Right renal pelvis (tissue), 4 donors: ENCODE results near the gene FASTKD1. TPM values are rescaled to one million over a fixed set of nuclear protein-coding genes. Genes with fewer than 3 reads are reported as not detected.

ENCODE experiments used
- DNase-seq, 4 donors: peaks; one replicate each; pipeline ENCODE4 v3.0.0-alpha.2; 2013; ENCODE audit warnings: low read depth in 4 of 4, low spot score in 3 of 4, missing footprints in 1 of 4
- polyA plus RNA-seq, 4 donors: library from polyadenylated mRNA; unstranded; fragments of 120-200 nt; gene quantifications; one replicate each; pipeline ENCODE4 v1.2.1, GENCODE V29; 2013; ENCODE audit not compliant: insufficient read length in 4 of 4

FASTKD1 gene
- polyA plus RNA-seq, 4 donors = 29.3 to 41.5 (median 32.9) TPM

- DNase-seq = no peak
These were observed 61.8 kb downstream of the FASTKD1 start for GRCh38 chr2:169511818-169512217.

- no peak for DNase-seq
These were observed 63.2 kb downstream of the FASTKD1 start for GRCh38 chr2:169510496-169510895.

- no peak for DNase-seq
These were observed 63.7 kb downstream of the FASTKD1 start for GRCh38 chr2:169509955-169510354.

- DNase-seq = no peak
These were observed 64.3 kb downstream of the FASTKD1 start, which contains the start of gene KLHL41 for GRCh38 chr2:169509298-169509885. KLHL41 (plus strand) TSS chr2:169509702; CDS start chr2:169509779, 77 bp downstream.

GRCh38 chr2:169507698-169508097, 66.0 kb downstream of the FASTKD1 start:
- DNase-seq = no peak

- no peak for DNase-seq
These were observed 69.0 kb downstream of the FASTKD1 start for GRCh38 chr2:169504651-169505050.

- no peak for DNase-seq
These were observed 78.2 kb downstream of the FASTKD1 start for GRCh38 chr2:169495310-169495928.

- no peak for DNase-seq
These were observed 80.3 kb downstream of the FASTKD1 start for GRCh38 chr2:169493360-169493759.

GRCh38 chr2:169491378-169491777, 82.3 kb downstream of the FASTKD1 start:
- DNase-seq = no peak

- no peak for DNase-seq
These were observed 82.8 kb downstream of the FASTKD1 start for GRCh38 chr2:169490834-169491233.

GRCh38 chr2:169486487-169486886, 87.2 kb downstream of the FASTKD1 start:
- DNase-seq = no peak

- DNase-seq = no peak
These were observed 88.0 kb downstream of the FASTKD1 start for GRCh38 chr2:169485650-169486138.

GRCh38 chr2:169480079-169480465, 93.6 kb downstream of the FASTKD1 start:
- DNase-seq = no peak

Other genes starting within 250 kb of the FASTKD1 start
- 100 to 1,000 TPM; 115 to 189 (median 139) TPM for gene LRP2, start 211.3 kb downstream of the FASTKD1 start, polyA plus RNA-seq
- gene BBS5, start 94.4 kb downstream of the FASTKD1 start, polyA plus RNA-seq = 10 to 100 TPM; 12.6 to 15.0 (median 13.1) TPM
- gene KLHL41, start 64.2 kb downstream of the FASTKD1 start, polyA plus RNA-seq = 1 to 10 TPM in 3 of 4 donors, under 1 TPM in 1; 0.88 to 1.2 (median 1.1) TPM
- 100 to 1,000 TPM in 1 of 4 donors, 10 to 100 TPM in 3; 86.7 to 104 (median 93.6) TPM for gene PPIG, start 10.5 kb upstream of the FASTKD1 start, polyA plus RNA-seq
- gene CFAP210, start 120.5 kb upstream of the FASTKD1 start, polyA plus RNA-seq = 1 to 10 TPM in 3 of 4 donors, under 1 TPM in 1; 1.00 to 4.0 (median 1.8) TPM
- 10 to 100 TPM; 12.5 to 15.5 (median 14.8) TPM for gene PHOSPHO2, start 120.6 kb upstream of the FASTKD1 start, polyA plus RNA-seq
- 10 to 100 TPM; 28.6 to 37.3 (median 32.4) TPM for gene KLHL23, start 160.0 kb upstream of the FASTKD1 start, polyA plus RNA-seq
- 100 to 1,000 TPM; 182 to 213 (median 206) TPM for gene SSB, start 225.0 kb upstream of the FASTKD1 start, polyA plus RNA-seq